Suppressor macrophage treated with lipopolysaccharide for 1 hour (primary cell): ENCODE measurements around the gene TCF21.
A peak's percentile ranks its signal among the peaks of the same experiment; 100 is the strongest.
"Not testable (repeated sequence)": the region's sequence is repeated elsewhere in the genome, so short reads cannot be mapped to it uniquely, and the experiment has no call there.

Experiments used
- DNase-seq, 3 donors: peaks; one replicate each; pipeline ENCODE4 v3.0.0-alpha.2; 2020 to 2022

Gene TCF21

DNA sequence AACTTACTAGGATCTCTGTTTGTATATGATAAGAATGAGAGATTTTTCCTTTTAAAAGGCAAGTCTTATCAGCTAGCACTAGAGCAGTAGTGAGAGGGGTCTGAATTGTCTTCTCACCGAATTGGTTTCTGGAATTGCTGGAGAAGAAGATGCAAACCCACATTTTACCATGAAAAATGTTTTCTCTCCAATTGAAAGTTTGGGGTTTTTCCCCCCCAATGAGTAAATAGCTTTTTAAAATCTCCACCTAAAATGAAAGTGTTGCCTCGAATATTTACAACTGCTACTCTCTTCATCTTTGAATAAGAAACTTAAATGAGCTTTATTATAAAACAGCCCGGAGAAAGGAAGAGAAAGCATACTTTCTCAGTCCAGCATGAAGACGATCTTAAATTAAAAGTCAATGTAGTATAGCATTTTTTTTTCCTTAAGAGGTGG, 1.8 kb downstream of the TCF21 start:
- no peak for DNase-seq

DNA sequence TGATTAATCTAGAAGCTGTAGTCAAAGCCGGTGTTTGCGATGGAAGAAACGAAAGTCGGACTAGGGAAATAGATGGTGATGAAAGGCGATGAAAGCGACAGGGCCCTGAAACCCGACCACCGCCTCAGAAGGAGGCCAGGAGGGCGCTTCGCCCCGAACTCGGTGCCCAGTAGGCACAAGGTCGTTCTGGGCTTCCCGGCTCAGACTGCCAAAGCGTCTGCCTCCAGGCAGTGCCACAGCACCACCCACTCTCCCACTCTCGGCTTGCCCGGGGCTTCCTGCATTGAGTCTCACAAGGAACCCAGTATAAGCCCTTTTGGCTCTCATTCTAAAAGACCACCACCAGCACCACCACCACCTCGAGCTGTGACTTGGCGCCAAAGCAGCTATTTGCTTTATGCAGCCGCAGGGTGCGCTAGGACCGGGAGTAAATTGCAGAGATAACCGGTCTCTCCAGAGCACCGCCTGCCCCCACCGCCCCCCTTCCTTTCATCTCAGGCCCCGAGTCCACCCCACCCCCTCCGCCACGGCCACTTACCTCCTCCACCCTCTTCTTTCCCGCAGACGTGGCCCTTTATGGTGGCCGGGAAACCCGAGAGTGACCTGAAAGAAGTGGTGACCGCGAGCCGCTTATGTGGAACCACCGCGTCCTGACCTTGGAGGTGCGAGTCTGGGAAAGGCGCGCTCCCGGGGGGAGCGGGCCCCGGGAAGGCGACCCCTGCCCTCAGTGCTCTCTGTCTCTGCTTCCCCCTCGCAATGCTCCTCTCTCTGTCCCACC, 2.4 kb downstream of the TCF21 start:
- peak; percentile 22 to 46 (median 32) for DNase-seq

DNA sequence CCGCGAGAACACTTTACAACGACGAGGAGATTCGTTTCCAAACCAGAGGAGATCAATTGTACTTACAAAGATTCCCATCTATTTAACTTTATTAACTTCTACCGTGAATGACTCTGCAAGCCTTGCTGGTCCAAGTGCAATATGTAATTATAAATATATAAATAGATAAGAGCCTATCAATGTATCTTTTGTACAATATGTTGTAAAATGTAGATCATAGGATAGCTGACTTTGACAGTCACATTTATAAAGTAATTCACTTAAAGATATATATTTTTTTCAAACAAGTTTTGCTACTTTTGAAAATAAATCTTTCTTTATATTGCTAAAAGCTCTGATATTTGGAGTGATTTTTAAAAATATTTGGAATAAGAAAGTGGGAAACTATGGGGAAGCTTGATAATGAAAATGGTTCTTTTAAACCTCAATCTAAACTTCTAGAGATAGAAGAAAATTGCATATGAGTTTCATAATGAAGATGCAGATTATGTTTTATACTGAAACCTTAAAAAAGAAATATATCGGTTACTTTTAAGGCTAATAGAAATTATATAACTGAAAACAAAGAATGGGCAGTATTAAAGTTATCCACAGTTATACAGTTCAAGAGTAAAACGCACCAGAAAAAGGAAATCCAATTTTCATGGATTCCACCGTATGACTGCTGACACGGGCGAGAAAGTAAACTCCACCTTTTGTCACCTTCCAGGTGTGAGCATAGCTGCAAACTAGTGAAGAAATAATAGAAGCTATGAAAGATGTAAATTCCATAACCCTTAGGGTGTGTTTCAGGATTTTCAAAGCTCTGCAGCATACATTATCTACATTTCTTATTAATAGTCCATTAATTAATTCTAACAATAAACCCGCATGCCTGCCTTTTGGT, 3.3 kb downstream of the TCF21 start:
- DNase-seq, result no peak

DNA sequence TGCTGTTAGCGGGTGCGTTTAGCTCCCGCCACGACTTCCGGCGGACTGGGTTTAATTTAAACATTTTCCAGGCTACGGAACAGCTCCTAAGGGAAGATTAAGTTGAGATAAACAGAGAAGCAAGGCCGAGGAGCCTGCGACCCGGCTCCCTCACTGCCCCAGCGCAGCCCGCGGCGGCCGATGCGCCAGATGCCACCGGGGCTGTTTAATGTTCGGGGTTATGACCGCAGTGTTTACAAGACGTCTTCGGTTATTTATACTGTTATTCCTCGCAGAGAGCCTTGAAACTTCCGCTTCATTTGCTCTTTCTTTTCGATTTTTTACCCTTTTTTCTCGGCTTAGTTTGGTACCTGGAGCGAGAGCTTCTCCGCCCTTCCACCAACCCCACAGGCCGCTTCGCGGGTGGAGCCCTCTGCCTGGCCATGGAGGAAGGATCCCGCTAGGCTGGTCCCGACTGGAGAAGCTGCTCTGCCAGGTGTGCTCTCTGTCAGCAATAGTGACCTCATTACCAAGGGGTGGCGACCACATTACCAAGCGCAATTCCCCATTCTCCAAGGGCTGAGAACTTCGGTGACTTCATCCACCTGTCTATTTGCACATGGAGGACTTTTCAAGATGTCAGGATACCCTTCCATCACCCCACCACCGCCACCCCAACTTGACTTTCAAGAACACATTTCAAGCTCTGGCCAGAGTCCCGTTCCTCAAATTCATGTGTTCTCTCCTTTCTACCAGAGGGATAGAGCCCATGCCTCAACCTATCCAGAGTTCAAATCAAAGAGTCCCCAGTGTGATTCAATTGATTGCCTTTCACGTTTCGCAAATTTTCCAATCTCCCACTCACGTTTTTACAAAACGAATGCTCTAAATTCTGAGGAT, 4.1 kb downstream of the TCF21 start:
- no peak for DNase-seq

DNA sequence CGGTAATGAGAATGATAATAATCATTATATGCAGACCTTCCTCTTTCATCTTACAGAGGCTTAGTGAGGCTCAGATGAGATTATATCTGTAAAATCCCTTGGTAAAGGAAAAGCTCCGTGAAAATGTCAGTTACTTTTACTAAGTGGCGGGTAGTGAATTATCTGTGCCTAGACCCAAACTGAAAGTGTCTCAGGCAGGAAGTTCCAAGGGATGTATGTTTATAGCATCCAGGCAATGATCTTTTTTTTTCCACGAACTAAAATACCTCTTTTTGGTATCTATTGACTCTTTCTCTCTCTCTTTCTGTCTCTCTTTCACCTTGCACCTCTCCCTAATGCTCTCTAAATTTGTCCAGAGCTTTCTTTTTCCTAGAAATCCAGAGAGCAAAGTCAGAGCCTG, 5.0 kb downstream of the TCF21 start:
- no peak for DNase-seq

DNA sequence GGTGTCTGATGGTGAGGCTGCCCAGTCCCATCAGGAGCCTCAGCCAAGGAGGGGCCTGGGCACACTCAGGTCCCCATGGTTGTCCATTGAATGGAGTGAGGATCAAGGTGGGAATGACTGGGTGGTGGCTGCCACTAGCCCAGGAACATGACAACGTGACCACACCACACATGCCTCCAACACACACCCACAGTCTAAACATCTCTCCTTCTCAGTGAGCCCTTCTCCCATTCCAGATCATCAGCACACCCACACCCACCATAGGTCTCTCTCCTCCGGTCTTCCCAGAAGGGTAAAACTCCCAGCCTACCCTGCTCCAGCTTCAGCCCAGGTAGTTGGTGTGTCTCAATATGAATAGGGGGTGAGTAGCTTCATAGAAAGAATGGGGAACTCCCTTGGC, 5.5 kb downstream of the TCF21 start:
- no peak for DNase-seq

DNA sequence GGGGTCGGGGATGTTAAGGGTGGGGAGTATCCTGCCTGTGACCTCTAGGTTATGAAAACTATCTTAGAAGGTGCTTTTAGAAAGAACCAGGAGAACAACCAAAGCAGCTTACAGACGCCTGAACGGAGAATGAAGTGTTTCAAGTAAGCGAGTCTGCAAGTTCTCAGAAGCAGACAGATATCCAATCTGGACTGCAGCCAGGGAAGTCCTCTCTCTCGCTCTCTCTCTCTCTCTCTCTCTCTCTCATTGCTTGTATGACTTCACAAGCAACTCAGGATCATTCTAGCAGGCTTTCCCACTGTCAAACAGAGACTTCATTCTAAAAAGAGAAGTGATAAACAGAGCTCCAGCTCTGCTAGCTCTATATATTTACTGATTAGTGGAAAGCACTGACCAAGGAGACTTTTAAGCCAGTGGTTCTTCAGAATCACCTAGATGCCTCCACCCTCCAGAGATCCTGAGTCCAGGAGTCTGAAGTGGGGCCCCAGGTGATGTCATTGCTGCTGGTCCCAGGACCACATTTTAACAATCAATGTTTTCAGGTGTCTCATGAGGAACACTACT, 6.0 kb downstream of the TCF21 start:
- no peak for DNase-seq

DNA sequence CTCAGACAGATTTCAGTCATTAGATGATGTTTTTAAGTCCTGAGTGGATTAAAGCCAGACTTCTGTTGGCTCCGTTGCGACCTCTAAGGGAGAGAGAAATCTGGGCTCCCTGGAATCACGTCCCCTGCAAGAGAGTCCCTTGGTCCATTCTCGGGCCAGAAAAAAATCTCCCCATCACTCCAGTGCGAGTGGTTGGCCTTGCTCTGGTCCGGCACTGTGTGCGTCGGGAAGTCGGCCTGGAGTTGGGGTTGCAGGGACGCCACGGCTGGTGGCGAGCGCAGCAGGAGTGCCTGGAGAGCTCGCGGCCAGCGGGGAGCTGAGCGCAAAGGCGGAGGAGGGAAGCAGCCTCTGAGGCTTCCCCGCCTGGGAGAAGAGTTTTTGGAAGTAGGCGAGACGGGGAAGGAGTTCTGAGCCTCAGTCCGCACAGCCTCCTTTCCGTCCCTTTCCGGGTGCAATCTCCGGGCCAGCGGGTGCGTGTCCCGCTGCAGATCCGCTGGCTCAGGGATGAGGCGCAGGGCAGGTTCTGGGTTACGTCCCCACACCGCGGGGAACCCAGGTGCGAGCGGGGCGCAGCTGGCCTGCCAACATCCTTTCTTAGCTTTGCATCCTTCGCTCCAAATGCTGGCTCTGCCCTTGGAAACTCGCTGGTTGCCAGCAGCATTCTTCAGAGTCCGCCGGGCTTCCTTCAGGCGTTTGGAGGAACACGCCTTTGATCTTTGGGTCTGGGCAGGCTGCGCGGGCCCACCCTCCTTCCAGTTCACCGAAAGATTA, 6.8 kb downstream of the TCF21 start:
- no peak for DNase-seq

DNA sequence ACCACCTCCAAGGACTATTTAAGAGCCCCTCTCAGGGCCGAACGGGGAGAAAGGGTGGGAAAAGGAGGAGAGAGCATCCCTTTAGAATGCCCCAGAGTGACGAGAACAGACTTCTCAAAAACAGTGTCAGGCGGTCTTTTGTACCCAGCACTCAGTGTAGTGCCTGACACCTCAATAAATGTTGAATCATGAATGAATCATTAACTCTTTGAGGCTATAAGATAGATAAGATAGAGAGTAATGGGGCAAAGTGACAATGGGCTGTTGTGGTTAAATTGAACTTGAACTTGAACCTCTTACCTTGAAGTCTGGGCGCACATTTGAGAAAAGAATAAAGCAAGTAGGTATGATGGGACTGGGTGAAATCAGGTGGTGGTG, 7.4 kb downstream of the TCF21 start:
- DNase-seq, result no peak

DNA sequence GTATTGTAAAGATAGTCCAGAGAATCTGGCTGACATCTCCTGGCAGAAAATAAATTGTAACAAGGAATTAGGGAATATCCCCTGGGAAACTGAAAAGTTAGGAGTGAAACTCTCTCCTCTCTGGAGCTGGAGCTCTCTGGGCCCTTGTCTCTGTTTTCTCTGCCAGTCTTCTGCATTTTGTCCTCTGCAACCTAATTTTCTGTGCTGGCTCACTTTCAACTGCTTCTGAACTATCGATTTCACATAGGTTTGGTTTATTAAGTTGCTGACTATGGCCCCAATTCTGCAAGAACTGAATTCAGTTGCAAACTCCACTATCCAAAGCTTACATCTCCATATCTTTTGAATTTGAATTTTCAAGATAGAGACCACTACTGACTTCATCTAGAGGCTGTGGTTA, 9.3 kb downstream of the TCF21 start:
- no peak for DNase-seq

DNA sequence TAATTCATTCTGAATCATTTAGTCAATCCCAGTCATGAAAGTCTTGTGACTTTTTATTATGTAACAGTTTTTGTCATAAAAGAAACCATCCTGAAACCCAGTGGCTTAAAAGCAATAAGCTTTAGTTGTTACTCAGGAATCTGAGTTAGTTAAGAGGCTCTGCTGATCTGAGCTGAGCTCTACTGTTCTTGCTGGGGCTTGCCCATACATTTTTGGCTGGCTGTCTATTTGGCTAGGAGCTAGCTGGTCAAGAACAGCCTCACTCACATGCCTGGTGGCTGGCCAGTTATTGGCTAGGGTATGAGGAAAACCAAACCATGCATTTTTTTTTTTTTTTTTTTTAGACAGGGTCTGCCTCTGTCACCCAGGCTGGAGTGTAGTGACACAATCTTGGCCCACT, 10.6 kb downstream of the TCF21 start:
- no peak for DNase-seq

DNA sequence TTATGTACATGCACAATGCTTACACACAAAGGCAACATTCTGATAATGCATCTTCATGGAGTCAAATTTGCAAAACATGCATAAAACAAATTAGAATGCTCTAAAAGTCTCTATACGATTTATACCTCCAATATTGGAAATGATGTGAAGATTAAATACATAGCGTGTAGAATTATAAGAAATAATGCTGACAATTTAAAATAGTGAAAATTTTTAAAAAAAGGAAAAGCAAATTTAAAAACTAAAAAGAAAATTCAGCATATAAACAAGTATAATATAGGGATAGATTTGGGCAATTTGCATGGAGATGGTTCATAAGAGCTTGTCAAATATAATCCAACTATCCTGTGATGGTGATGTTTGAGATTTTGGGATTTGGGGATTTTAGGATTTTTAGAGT, 14.9 kb downstream of the TCF21 start:
- DNase-seq, result no peak

DNA sequence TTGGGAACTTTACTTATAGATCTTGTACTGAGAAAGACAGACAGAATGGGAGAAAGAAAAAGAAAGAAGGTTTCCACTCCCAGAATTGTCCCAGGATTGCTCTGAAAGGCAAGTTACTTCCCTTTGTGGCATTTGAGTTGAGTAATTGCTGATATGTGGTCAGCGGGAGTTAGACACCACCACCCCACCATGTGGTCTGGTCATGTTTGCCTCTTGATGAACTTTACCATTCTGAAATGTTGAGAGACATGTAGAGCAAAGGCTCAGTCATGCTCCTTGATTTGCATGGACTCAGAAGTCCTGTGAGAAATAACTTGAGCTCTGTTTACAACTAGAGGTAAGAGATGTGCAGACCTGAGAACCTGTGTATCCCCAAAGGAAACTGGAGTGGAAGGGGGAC, 17.1 kb downstream of the TCF21 start:
- DNase-seq, result peak; percentile 20 to 44 (median 39)

DNA sequence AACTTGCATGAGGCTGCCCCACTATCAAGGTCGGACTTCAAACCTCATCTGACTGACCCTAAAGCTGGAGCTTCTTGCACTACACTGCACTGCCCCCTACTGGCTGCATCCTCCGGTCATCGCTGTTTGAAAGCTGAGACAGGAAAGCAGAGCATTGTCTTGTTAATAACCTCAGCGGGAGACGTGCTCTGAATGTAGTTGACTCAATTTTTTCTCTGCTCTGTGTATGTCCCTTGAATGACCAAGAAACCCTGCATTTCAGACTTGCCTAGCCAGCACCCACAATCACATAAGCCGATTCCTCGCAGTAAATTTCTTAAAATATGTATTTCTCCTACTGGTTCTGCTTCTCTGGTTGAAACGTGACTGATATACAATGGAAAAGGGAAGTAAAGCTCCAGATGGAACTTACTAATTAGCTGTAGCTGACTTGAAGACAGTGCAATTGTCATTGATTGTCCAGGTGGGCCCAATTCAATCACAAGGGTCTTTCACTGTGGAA, 27.8 kb downstream of the TCF21 start:
- DNase-seq, result peak; percentile 79 to 93 (median 89)

DNA sequence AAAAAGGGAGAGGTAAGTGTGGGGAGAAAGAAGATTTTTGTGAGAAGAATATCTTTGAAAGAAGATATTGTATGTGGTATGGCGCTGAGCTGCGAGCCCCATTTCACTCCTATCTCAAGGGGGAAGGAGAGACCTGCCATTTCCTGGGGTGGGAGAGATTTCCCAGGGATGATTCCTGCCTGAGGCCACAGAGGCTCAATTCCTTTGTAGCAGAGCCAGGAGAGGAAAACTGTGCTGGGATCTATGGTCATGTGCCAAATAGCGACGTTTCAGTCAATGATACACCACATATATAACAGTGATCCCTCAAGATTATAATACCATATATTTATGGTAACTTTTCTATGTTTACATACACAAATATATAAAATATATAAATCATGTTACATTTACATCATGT, 28.9 kb downstream of the TCF21 start:
- DNase-seq, result no peak

DNA sequence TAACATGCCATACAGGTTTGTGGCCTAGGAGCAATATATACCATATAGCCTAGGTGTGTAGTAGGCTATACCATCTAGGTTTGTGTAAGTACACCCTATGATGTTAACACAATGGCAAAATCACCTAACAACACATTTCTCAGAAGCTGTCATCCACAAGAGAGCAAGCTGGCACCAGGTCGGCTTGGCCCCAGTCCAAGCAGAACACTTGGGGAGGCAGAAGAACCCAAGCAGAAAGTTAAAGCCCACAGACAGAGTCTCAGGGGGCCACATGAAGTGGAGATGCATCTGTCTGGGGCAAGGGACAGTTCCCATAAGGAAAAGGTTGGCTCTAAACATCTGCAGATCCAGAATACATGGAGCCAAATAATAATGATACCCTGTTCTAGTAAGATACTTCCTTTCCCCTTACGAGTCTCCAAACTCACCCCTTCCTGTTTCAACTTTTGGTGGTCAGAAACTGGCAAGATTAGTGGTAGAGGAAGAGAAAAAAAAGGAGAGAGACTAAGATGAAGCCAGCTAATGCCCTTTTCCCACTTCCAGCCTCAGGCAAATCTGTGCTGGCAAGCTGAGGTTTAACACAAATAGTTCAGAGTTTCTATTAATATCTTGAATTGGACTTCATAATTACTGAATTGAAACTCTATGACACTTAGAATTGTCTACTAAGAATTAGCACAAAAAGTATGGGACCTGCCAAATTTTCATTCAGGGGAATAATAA, 29.5 kb downstream of the TCF21 start:
- DNase-seq, result no peak

DNA sequence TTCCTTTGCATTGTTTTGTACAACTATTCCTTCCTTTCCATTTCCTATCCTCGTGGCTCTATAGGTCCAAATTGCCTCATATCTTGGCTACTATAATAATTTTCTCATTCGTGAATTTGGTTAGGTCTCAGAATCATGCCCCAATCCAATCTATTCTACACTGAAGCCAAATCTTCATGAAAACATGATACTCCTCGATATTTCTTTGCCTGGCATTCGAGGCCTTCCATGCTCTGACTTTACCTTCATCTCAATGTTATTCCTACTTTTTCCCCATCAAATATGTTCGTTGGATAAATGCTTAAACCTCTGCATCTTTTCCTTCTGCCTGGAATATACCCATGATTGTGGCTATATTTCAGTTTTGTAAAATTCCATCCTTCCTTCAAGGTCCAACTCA, 30.4 kb downstream of the TCF21 start:
- no peak for DNase-seq

DNA sequence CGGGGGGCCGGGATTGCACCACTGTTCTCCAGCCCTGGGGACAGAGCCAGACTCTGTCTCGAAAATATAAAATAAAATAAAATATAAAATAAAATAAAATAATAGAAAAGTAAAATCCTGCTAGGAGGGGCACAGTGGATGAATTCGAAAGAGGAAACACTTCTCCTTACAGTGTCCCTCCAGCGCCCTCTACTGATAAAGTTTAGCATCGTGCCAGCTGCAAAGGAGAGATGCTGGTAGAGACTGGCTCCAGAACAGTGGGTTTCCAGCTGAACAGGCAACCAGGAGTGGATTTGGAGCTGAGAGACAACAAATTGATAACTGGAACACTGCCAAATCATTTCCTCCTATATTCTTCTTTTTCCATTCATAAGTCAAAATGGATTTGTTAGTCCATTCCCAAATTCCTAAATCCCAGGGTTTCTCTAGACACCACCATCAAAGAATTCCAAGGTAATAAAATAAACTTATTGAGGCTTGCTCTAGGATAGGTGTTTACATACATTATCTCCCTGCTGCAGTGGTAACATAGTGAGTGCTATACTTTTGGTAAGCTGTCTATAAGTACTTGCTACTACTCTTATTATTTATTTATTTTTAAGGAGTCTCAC, 32.4 kb downstream of the TCF21 start:
- DNase-seq, result peak; percentile 87 to 92 (median 89)

DNA sequence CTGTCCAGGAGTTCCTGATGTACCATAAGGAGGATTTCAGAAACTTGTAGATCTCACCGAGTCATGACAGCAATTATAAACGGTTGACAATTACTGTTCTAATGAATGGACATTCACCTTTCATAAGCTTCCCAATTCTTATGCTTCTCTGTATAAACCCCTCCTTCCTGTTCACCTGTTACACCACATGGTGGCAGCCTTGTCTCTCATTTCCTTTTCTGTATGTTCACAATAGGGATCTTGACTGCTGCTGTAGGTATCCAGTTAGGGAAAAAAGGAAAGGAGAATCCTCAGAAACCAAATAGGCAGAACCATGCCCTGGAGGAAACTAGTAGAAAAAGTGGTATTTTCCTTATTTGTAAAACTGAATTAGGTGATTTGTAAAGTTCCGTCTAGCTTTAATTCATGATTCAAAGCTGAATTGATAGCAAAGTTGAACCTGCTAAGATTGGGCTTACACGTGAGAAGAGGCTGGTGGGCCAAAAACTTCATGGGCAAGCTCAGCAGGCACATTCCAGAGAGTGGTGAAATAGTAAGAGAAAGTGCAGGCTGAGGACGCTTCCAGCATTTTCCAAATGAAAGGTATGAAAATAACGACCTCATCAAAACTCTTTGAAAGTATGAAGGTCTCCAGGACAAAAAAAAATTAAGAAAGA, 35.2 kb downstream of the TCF21 start:
- DNase-seq, result peak; percentile 70 to 78 (median 75)

DNA sequence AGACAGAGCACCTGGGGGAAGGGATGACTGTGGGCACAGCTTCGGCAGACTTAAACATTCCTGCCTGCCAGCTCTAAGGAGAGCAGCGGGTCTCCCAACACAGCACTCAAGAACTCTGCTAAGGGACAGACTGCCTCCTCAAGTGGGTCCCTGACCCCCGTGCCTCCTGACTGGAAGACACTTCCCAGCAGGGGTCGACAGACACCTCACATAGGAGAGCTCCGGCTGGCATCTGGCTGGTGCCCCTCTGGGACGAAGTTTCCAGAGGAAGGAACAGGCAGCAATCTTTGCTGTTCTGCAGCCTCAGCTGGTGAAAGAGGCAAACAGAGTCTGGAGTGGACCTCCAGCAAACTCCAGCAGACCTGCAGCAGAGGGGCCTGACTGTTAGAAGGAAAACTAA, 42.3 kb downstream of the TCF21 start:
- not testable (repeated sequence) for DNase-seq
